IMR-90 (cell line): Measurements from ENCODE around the gene HRH1. TPM values are rescaled to one million over a fixed set of nuclear protein-coding genes. Genes with fewer than 3 reads are reported as not detected.

Experiments
- ATAC-seq: fragments of 200-7000 bp; cut with Tn5 transposase; 2 replicates; pipeline ENCODE4 v1.9.1; 2020; ENCODE audit warnings: low read depth, mild to moderate bottlenecking, moderate library complexity
- BruUV-seq: library from RNA; stranded (reverse); fragments of 400-500 nt; replicated peaks from 2 replicates; lab custom pipeline; 2021; lab: Mats Ljungman, UMichigan
- CTCF ChIA-PET: fragments of 300-600 bp; formaldehyde crosslinking; extraction: SDS; loops from one replicate; lab custom pipeline; 2021; ENCODE audit warnings: antibody characterized with exemption; lab: Yijun Ruan, JAX
- POLR2A ChIA-PET: fragments of 300-600 bp; sonication (Branson Sonifier 250); formaldehyde crosslinking; loops from one replicate; lab custom pipeline; 2022; ENCODE audit warnings: antibody characterized with exemption; ENCODE audit not compliant: unreplicated experiment; lab: Charles Lee
- DNase-seq: peaks from one replicate; pipeline ENCODE4 v3.0.0; 2013
- H2AFZ ChIP-seq: replicated peaks from 2 replicates; pipeline ENCODE3; 2013; ENCODE audit warnings: low read length, mild to moderate bottlenecking; ENCODE audit not compliant: poor library complexity
- H2AK5ac ChIP-seq: 2 replicates; pipeline ENCODE4 v1.6.1; 2013; ENCODE audit warnings: low read depth, low read length, inconsistent platforms
- H2AK9ac ChIP-seq: replicated peaks from 2 replicates; pipeline ENCODE3; 2013; ENCODE audit warnings: mild to moderate bottlenecking, low read depth, low read length, moderate library complexity; ENCODE audit not compliant: poor library complexity
- H2BK120ac ChIP-seq: 2 replicates; pipeline ENCODE4 v1.6.1; 2013; ENCODE audit warnings: low read depth, low read length, inconsistent platforms
- H2BK15ac ChIP-seq: 3 replicates; pipeline ENCODE4 v1.6.1; 2013; ENCODE audit warnings: low read depth, low read length, inconsistent platforms
- H2BK20ac ChIP-seq: 2 replicates; pipeline ENCODE4 v1.6.1; 2013; ENCODE audit warnings: low read depth, mild to moderate bottlenecking, inconsistent platforms, low read length, moderate library complexity
- H2BK5ac ChIP-seq: 2 replicates; pipeline ENCODE4 v1.6.1; 2013; ENCODE audit warnings: mild to moderate bottlenecking, low read depth, low read length, inconsistent platforms; ENCODE audit not compliant: poor library complexity, severe bottlenecking
- H3K14ac ChIP-seq: replicated peaks from 2 replicates; pipeline ENCODE4 v1.6.1; 2013; ENCODE audit warnings: low read depth, low read length, inconsistent platforms
- H3K18ac ChIP-seq: 2 replicates; pipeline ENCODE4 v1.6.1; 2013; ENCODE audit warnings: low read depth, low read length, control low read depth
- H3K23ac ChIP-seq: 2 replicates; pipeline ENCODE4 v1.6.1; 2013; ENCODE audit warnings: low read depth, low read length, inconsistent platforms
- H3K27ac ChIP-seq: 2 replicates; pipeline ENCODE4 v1.5.1; 2013; ENCODE audit warnings: mild to moderate bottlenecking, control low read depth, low read length; ENCODE audit not compliant: insufficient read depth
- H3K27me3 ChIP-seq: 2 replicates; pipeline ENCODE4 v1.6.1; 2013; ENCODE audit warnings: low read length; ENCODE audit not compliant: control insufficient read depth, insufficient read depth
- H3K36me3 ChIP-seq: 2 replicates; pipeline ENCODE4 v1.6.1; 2013; ENCODE audit warnings: low read length, mixed read lengths; ENCODE audit not compliant: control insufficient read depth, insufficient read depth
- H3K4ac ChIP-seq: 2 replicates; pipeline ENCODE4 v1.6.1; 2013; ENCODE audit warnings: low read depth, low read length, inconsistent platforms
- H3K4me1 ChIP-seq: 2 replicates; pipeline ENCODE4 v1.6.1; 2013; ENCODE audit warnings: low read length, mixed read lengths; ENCODE audit not compliant: control insufficient read depth, insufficient read depth
- H3K4me2 ChIP-seq: 2 replicates; pipeline ENCODE4 v1.6.1; 2013; ENCODE audit warnings: low read depth, mild to moderate bottlenecking, control low read depth, low read length, moderate library complexity
- H3K4me3 ChIP-seq: 2 replicates; pipeline ENCODE4 v1.5.1; 2013; ENCODE audit warnings: low read depth, mild to moderate bottlenecking, control low read depth, low read length, moderate library complexity; ENCODE audit not compliant: insufficient read depth
- H3K56ac ChIP-seq: 2 replicates; pipeline ENCODE4 v1.6.1; 2013; ENCODE audit warnings: low read length, inconsistent platforms; ENCODE audit not compliant: insufficient read depth; ENCODE audit errors: extremely low read depth
- H3K79me1 ChIP-seq, 2 experiments: 2 replicates each; pipeline ENCODE4 v1.6.1; 2013; ENCODE audit warnings: low read length in 2 of 2, inconsistent platforms in 1 of 2, low read depth in 1 of 2
- H3K9ac ChIP-seq: 2 replicates; pipeline ENCODE4 v1.6.1; 2013; ENCODE audit warnings: low read depth, low read length, control low read depth
- H3K9me1 ChIP-seq: 2 replicates; pipeline ENCODE4 v1.6.1; 2013; ENCODE audit warnings: low read length, inconsistent platforms; ENCODE audit not compliant: insufficient read depth
- H3K9me3 ChIP-seq: 2 replicates; pipeline ENCODE4 v1.6.1; 2013; ENCODE audit warnings: low read length; ENCODE audit not compliant: control insufficient read depth, insufficient read depth
- H4K20me1 ChIP-seq: 2 replicates; pipeline ENCODE4 v1.6.1; 2013; ENCODE audit warnings: low read length, inconsistent platforms; ENCODE audit not compliant: insufficient read depth
- H4K5ac ChIP-seq: 2 replicates; pipeline ENCODE4 v1.6.1; 2013; ENCODE audit warnings: mild to moderate bottlenecking, low read depth, low read length, control low read depth
- H4K8ac ChIP-seq, 2 experiments: 2 replicates each; pipeline ENCODE4 v1.6.1; 2013; ENCODE audit warnings: low read depth in 2 of 2, low read length in 2 of 2, control low read depth in 1 of 2, inconsistent platforms in 1 of 2
- H4K91ac ChIP-seq: 2 replicates; pipeline ENCODE4 v1.6.1; 2013; ENCODE audit warnings: low read depth, low read length, inconsistent platforms; ENCODE audit not compliant: insufficient read depth
- BHLHE40 ChIP-seq: fragments of 150-350 bp; IDR thresholded peaks from 2 replicates; pipeline ENCODE4 v1.6.1; 2016; ENCODE audit warnings: mild to moderate bottlenecking, low read depth, low read length
- CEBPB ChIP-seq: IDR thresholded peaks from 2 replicates; pipeline ENCODE4 v1.6.1; 2012; ENCODE audit warnings: low read depth, low read length, improper control_type of control experiment
- CHD1 ChIP-seq: IDR thresholded peaks from 2 replicates; pipeline ENCODE4 v1.6.1; 2012; ENCODE audit warnings: low read depth, low read length, improper control_type of control experiment
- MAFK ChIP-seq: IDR thresholded peaks from 2 replicates; pipeline ENCODE4 v1.6.1; 2012; ENCODE audit warnings: low read depth, low read length, improper control_type of control experiment
- MAZ ChIP-seq: IDR thresholded peaks from 2 replicates; pipeline ENCODE4 v1.6.1; 2012; ENCODE audit warnings: low read depth, mild to moderate bottlenecking, low read length, improper control_type of control experiment, moderate library complexity, borderline replicate concordance
- MXI1 ChIP-seq: IDR thresholded peaks from 2 replicates; pipeline ENCODE4 v1.6.1; 2012; ENCODE audit warnings: low read depth, mild to moderate bottlenecking, low read length, moderate library complexity, borderline replicate concordance
- NFE2L2 ChIP-seq: fragments of 150-350 bp; IDR thresholded peaks from 2 replicates; pipeline ENCODE4 v1.6.1; 2016; ENCODE audit warnings: low read depth, mild to moderate bottlenecking, low read length
- POLR2A ChIP-seq: IDR thresholded peaks from 2 replicates; pipeline ENCODE4 v1.6.1; 2012; ENCODE audit warnings: mild to moderate bottlenecking, low read depth, low read length
- RAD21 ChIP-seq: IDR thresholded peaks from 2 replicates; pipeline ENCODE4 v1.6.1; 2012; ENCODE audit warnings: low read length, improper control_type of control experiment
- RCOR1 ChIP-seq: IDR thresholded peaks from 2 replicates; pipeline ENCODE4 v1.6.1; 2012; ENCODE audit warnings: mild to moderate bottlenecking, low read length, improper control_type of control experiment; ENCODE audit not compliant: insufficient replicate concordance
- SMC3 ChIP-seq: fragments of 150-350 bp; IDR thresholded peaks from 2 replicates; pipeline ENCODE4 v1.6.1; 2016; ENCODE audit warnings: low read depth, mild to moderate bottlenecking, antibody characterized with exemption, low read length, moderate library complexity
- WGBS, 2 experiments: methylation state at CpG; one replicate each; pipeline versions ENCODE4 v1.1.5 to v1.1.7; 2013; ENCODE audit warnings: missing lambda C conversion rate in 2 of 2; ENCODE audit not compliant: insufficient read length in 1 of 2; ENCODE audit errors: extremely low coverage in 2 of 2; 5-methylcytosine and 5-hydroxymethylcytosine counted together
- dilution Hi-C: fragments of 300-500 bp; cut with HindIII; formaldehyde crosslinking; loops from one replicate; pipeline ENCODE4 v1.14.3; 2018; ENCODE audit warnings: low sequenced_read_pairs; ENCODE audit not compliant: unreplicated experiment
- in situ Hi-C: fragments of 300-500 bp; cut with MboI; formaldehyde crosslinking; loops from 3 replicates; pipeline ENCODE4 v1.14.3; 2019; ENCODE audit warnings: low sequenced_read_pairs, inconsistent platforms, mixed read lengths
- intact Hi-C: fragments of 100-400 bp; cut with micrococcal nuclease; formaldehyde crosslinking; loops from 2 replicates; pipeline ENCODE4 v1.10.0; 2022
- polyA plus RNA-seq, 3 experiments: library from polyadenylated mRNA; depleted of rRNA; stranded (reverse); fragments of >200 nt; gene quantifications; 2 replicates each; pipeline ENCODE4 v1.2.3, GENCODE V29; 2012; ENCODE audit warnings: low replicate concordance in 1 of 3
- total RNA-seq: library from RNA; depleted of rRNA; stranded (reverse); fragments of >200 nt; gene quantifications from 2 replicates; pipeline ENCODE4 v1.2.3, GENCODE V29; 2012

HRH1 gene
- total and polyA plus RNA-seq, 2 of the 4 experiments (the other 2 are of a cell fraction) = 7.6 to 16.1 TPM

DNA sequence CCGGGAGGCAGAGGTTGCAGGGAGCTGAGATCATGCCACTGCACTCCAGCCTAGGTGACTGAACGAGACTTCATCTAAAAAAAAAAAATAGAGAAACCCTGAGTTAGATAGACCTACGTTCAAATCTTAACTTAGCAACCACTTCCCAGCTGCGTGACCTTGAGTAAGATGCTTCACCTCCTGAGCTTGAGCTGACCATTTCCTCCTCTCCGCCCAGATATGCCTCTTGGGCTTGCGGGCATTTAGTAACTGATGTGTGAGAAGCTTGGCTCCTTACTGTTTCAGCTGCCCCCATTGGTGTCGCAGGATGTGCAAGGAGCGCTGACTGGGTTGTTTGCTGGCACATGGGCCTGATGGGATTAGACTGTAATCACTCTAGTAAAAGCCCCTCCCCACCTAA, 91.0 kb downstream of the HRH1 start:
- Histone ChIP-seq H3K14ac (no peak overlapping the region), H3K4ac (peak overlapping the region; percentile 19; the same call in 1 of the 2 replicates), H2AK5ac (0 out of 2 replicates have a peak overlapping the region, but pooled peaks have one; percentile 27), H4K91ac (no peak overlapping the region; the same call in 1 of the 2 replicates), H2AK9ac (no peak overlapping the region), H3K9ac (no peak overlapping the region), H3K79me1 (peaks cover 37 to 73% of the 10 kb centered on the region in 2 experiments), H4K20me1 (0 out of 2 replicates have a peak, but pooled peaks cover 8% of the 10 kb centered on the region), H2BK15ac (0 out of 3 replicates have a peak overlapping the region, but pooled peaks have one; percentile 23), H3K4me1 (peaks cover 6% of the 10 kb centered on the region), H3K36me3 (peaks cover 4% of the 10 kb centered on the region; the same call in 1 of the 2 replicates), H3K27ac (no peak overlapping the region), H3K4me3 (no peak overlapping the region), H3K9me3 (no peaks in the 10 kb centered on the region), H3K9me1 (peaks cover 25% of the 10 kb centered on the region), H4K5ac (no peak overlapping the region), H2BK20ac (0 out of 2 replicates have a peak overlapping the region, but pooled peaks have one; percentile 4), H2BK120ac (peak overlapping the region; percentile 63; the same call in 1 of the 2 replicates), H2AFZ (no peak overlapping the region), H2BK5ac (no peak overlapping the region), H3K18ac (no peak overlapping the region), H3K27me3 (no peaks in the 10 kb centered on the region), H3K23ac (no peak overlapping the region), H3K56ac (no peak overlapping the region), H4K8ac (no peak overlapping the region), H3K4me2 (no peak overlapping the region)
- no peak for DNase-seq
- ATAC-seq = no peak
- intact Hi-C loops (no loop called here), dilution Hi-C loops (no loop called here), in situ Hi-C loops (no loop called here)
- no TSS peak for BruUV-seq
- TF ChIP-seq RCOR1 (no peak), CHD1 (no peak), RAD21 (no peak), POLR2A (no peak), BHLHE40 (no peak), MAZ (no peak), SMC3 (no peak), CEBPB (no peak), MAFK (no peak), MXI1 (no peak), NFE2L2 (no peak)
- ChIA-PET CTCF (no interaction called here), POLR2A (no interaction called here)
- 100% methylated on average over 2 of the region's 8 CpGs; no CpG with 5 or more reads in 1 of the 2 experiments for WGBS, 2 experiments
